Esophagus muscularis mucosa (tissue), 2 donors: ENCODE measurements around the gene PRSS38.

Source experiments
- EP300 ChIP-seq: sonication (generic); formaldehyde crosslinking; IDR thresholded peaks from one replicate; pipeline ENCODE4 v1.6.1; 2017; ENCODE audit warnings: antibody characterized with exemption
- POLR2A ChIP-seq: fragments of 450-650 bp; IDR thresholded peaks from one replicate; pipeline ENCODE4 v1.6.1; 2017; ENCODE audit warnings: antibody characterized with exemption, moderate library complexity, mild to moderate bottlenecking, low read depth

DNA sequence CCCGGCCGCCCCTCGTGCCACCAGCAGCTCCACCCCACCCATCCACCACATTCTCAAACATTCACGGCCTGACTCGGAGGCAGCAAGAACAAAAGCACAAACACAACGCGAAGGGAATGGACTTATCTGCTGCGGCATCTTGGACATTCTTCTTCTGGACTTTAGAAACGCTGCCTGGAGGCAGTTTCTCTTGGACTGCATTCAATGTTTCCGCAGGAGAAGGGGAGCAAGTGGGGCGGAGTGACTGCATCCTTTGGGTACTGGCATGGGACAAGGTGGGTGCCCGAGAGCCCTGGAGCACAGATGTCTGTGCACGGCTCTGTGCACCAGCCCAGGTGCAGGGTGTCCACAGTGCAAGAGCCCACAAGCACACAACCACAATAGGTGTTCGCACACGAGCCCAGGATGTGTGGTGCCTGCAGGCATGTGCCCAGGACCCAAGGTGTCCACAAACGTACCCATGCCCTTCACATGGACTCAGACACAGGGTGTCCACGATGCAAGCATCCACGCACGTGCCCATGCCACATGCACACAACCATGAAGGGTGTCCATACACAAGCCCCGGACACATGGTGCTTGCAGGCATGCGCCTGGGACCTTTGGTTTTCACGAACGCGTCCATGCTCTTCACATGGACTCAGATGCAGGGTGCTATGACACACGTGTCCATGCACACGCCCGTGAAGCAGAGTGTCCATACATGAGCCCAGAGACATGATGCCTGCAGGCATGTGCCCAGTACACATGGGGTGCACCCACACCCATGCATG, 78.7 kb downstream of the PRSS38 start:
- TF ChIP-seq POLR2A (no peak), EP300 (no peak)
